SK-N-SH (cell line): Measurements from ENCODE around the gene EFNB1. TPM values are rescaled to one million over a fixed set of nuclear protein-coding genes. Genes with fewer than 3 reads are reported as not detected.

Experiments
- CTCF ChIA-PET: fragments of 300-600, 350-600 bp; formaldehyde crosslinking; extraction: SDS; loops from one replicate; lab custom pipeline; 2021; lab: Yijun Ruan, JAX
- POLR2A ChIA-PET: fragments of 350-600 bp; sonication (Branson Sonifier 250); formaldehyde crosslinking; extraction: SDS; loops from one replicate; lab custom pipeline; 2020; ENCODE audit warnings: antibody characterized with exemption, inconsistent platforms; lab: Yijun Ruan, JAX
- DNase-seq: peaks from one replicate; pipeline ENCODE4 v3.0.0; 2012
- H2AFZ ChIP-seq: fragments of 200-600 bp; sonication (generic); 2 replicates; pipeline ENCODE4 v1.8.1; 2016; ENCODE audit warnings: antibody characterized with exemption, mild to moderate bottlenecking, low read depth
- H3F3A ChIP-seq: fragments of 200-600 bp; sonication (generic); replicated peaks from 2 replicates; pipeline ENCODE3; 2016; ENCODE audit warnings: antibody characterized with exemption, mild to moderate bottlenecking; ENCODE audit not compliant: insufficient read depth
- H3K27ac ChIP-seq, 2 experiments: fragments of 200-500 bp in 1 of 2; fragments of 200-600 bp in 1 of 2; sonication (Bioruptor generic) in 1 of 2; sonication (generic), shearing (Covaris generic) in 1 of 2; 2 replicates each; pipeline versions ENCODE4 v1.5.1 to v1.6.1; 2014 to 2016; ENCODE audit warnings: low read depth in 2 of 2, inconsistent platforms in 1 of 2, low read length in 1 of 2, mild to moderate bottlenecking in 1 of 2, mixed read lengths in 1 of 2
- H3K27me3 ChIP-seq: fragments of 200-600 bp; sonication (generic), shearing (Covaris generic); 2 replicates; pipeline ENCODE4 v1.6.1; 2016; ENCODE audit warnings: mixed run types; ENCODE audit not compliant: insufficient read depth
- H3K36me3 ChIP-seq, 2 experiments: fragments of 200-500 bp in 1 of 2; fragments of 200-600 bp in 1 of 2; sonication (Bioruptor generic) in 1 of 2; sonication (generic) in 1 of 2; replicated peaks in 1 of 2; 2 replicates each; pipeline versions ENCODE3 to v1.5.1; 2014 to 2016; ENCODE audit warnings: low read length in 1 of 2, mild to moderate bottlenecking in 1 of 2; ENCODE audit not compliant: insufficient read depth in 2 of 2, control insufficient read depth in 1 of 2
- H3K4me1 ChIP-seq, 2 experiments: fragments of 200-500 bp in 1 of 2; fragments of 200-600 bp in 1 of 2; sonication (Bioruptor generic) in 1 of 2; sonication (generic), shearing (Covaris generic) in 1 of 2; 2 replicates each; pipeline versions ENCODE4 v1.5.1 to v1.6.1; 2014 to 2016; ENCODE audit warnings: low read depth in 1 of 2, low read length in 1 of 2, mixed run types in 1 of 2; ENCODE audit not compliant: insufficient read depth in 2 of 2, control insufficient read depth in 1 of 2
- H3K4me2 ChIP-seq: fragments of 200-600 bp; sonication (generic), shearing (Covaris generic); 2 replicates; pipeline ENCODE4 v1.6.1; 2017; ENCODE audit warnings: mixed run types
- H3K4me3 ChIP-seq, 2 experiments: fragments of 200-500 bp in 1 of 2; fragments of 200-600 bp in 1 of 2; sonication (Bioruptor generic) in 1 of 2; sonication (generic), shearing (Covaris generic) in 1 of 2; 2 replicates each; pipeline versions ENCODE4 v1.5.1 to v1.8.1; 2014 to 2016; ENCODE audit warnings: low read depth in 2 of 2, inconsistent platforms in 1 of 2, low read length in 1 of 2, mild to moderate bottlenecking in 1 of 2, mixed read lengths in 1 of 2, moderate library complexity in 1 of 2
- H3K79me2 ChIP-seq: fragments of 200-600 bp; sonication (generic); 2 replicates; pipeline ENCODE4 v1.8.1; 2017; ENCODE audit warnings: mild to moderate bottlenecking; ENCODE audit not compliant: insufficient read depth
- H3K9ac ChIP-seq: fragments of 200-600 bp; sonication (generic); 2 replicates; pipeline ENCODE4 v1.6.1; 2017; ENCODE audit warnings: mixed run types
- H3K9me2 ChIP-seq: fragments of 200-600 bp; sonication (generic); 2 replicates; pipeline ENCODE4 v1.6.1; 2017; ENCODE audit warnings: mixed run types
- H3K9me3 ChIP-seq: fragments of 200-600 bp; sonication (generic); 2 replicates; pipeline ENCODE4 v1.6.1; 2017; ENCODE audit warnings: mixed run types, mild to moderate bottlenecking, moderate library complexity
- H4K20me1 ChIP-seq: fragments of 200-600 bp; sonication (generic); 2 replicates; pipeline ENCODE4 v1.6.1; 2017; ENCODE audit warnings: mild to moderate bottlenecking, mixed run types; ENCODE audit not compliant: insufficient read depth
- MXI1 ChIP-seq: IDR thresholded peaks from 2 replicates; pipeline ENCODE4 v1.6.1; 2012; ENCODE audit warnings: mild to moderate bottlenecking, low read depth, low read length, improper control_type of control experiment
- POLR2AphosphoS5 ChIP-seq: IDR thresholded peaks from 2 replicates; pipeline ENCODE4 v1.6.1; 2012; ENCODE audit warnings: low read depth, low read length
- RAD21 ChIP-seq: IDR thresholded peaks from 2 replicates; pipeline ENCODE4 v1.6.1; 2012; ENCODE audit warnings: mild to moderate bottlenecking, low read length
- RFX5 ChIP-seq: IDR thresholded peaks from 2 replicates; pipeline ENCODE4 v1.6.1; 2012; ENCODE audit warnings: mild to moderate bottlenecking, improper control_type of control experiment, low read length
- RXRA ChIP-seq: IDR thresholded peaks from 2 replicates; pipeline ENCODE4 v1.4.0; 2012; ENCODE audit warnings: low read depth, mild to moderate bottlenecking, borderline replicate concordance
- USF2 ChIP-seq: fragments of 150-350 bp; IDR thresholded peaks from 2 replicates; pipeline ENCODE4 v1.6.1; 2017; ENCODE audit warnings: antibody characterized with exemption, low read length, low read depth, borderline replicate concordance
- ZBTB33 ChIP-seq: IDR thresholded peaks from 2 replicates; pipeline ENCODE4 v1.4.0; 2012; ENCODE audit warnings: low read depth, borderline replicate concordance
- WGBS: methylation state at CpG from one replicate; pipeline ENCODE4 v1.1.6; 2017; ENCODE audit warnings: low lambda C conversion rate; 5-methylcytosine and 5-hydroxymethylcytosine counted together
- polyA plus RNA-seq, 3 experiments: library from polyadenylated mRNA; depleted of rRNA; stranded (reverse); fragments of >200 nt; gene quantifications; 2 replicates each; pipeline ENCODE4 v1.2.3, GENCODE V29; 2012
- TF ChIP-seq, protein P1 (sequence below): IDR thresholded peaks from 2 replicates; pipeline ENCODE4 v1.4.0; 2012; ENCODE audit warnings: low read depth, borderline replicate concordance

Gene EFNB1
- polyA plus RNA-seq, 1 of the 3 experiments (the other 2 are of a cell fraction), result 8.4 TPM

DNA sequence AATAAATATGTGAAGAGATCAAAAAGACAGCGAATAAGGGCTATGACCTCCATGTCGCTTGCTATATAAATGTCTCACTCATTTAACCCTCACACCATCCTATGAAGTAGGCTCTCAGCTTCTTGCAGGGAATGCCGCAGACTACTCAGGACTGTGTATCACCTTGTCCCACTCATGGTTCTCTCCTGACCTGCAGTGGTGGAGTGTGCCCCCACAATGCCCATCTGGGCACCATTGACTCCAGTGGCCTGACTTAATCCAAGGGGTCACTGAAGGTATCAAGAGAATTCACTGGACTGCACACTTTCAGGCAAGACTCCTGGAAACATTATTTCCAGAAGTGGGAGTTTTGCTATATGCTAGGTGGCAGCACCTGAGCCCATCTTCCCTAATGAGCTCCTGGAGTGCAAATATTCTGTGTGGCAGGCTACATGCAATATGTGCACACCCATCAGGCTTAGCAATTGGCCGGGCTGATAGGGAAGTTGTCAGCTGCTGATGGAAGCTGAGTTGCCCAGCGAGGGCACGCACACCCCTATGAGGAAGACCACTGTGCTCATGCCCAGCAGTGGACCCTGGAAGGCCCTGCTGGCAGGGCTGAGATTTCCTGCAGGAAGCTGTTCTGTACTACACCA lies 8.2 kb upstream of the EFNB1 start:
- Histone ChIP-seq H3K27me3 (peaks cover 4% of the 10 kb centered on the region; the same call in 1 of the 2 replicates), H3K36me3 (no peaks in the 10 kb centered on the region), H3K4me1 (no peaks in the 10 kb centered on the region; a peak in 1 of 4 replicates), H4K20me1 (no peaks in the 10 kb centered on the region), H3K27ac (no peak overlapping the region), H3K4me3 (no peak overlapping the region), H3K9me3 (no peaks in the 10 kb centered on the region), H3K9me2 (no peaks in the 10 kb centered on the region), H3F3A (no peaks in the 10 kb centered on the region), H2AFZ (no peak overlapping the region), H3K4me2 (no peak overlapping the region), H3K9ac (no peak overlapping the region), H3K79me2 (no peaks in the 10 kb centered on the region)
- ChIA-PET POLR2A (interaction anchor here (0.6 kb wide), 1 partner anchor 24 kb away, joined by 3 read pairs; no protein-coding TSS in a partner anchor), CTCF (interaction anchor here (2.8 kb wide), 1 partner anchor 13 kb away, joined by 11 read pairs; no protein-coding TSS in a partner anchor)
- TF ChIP-seq USF2, result no peak
- TF ChIP-seq ZBTB33, result no peak
- TF ChIP-seq, protein P1, sequence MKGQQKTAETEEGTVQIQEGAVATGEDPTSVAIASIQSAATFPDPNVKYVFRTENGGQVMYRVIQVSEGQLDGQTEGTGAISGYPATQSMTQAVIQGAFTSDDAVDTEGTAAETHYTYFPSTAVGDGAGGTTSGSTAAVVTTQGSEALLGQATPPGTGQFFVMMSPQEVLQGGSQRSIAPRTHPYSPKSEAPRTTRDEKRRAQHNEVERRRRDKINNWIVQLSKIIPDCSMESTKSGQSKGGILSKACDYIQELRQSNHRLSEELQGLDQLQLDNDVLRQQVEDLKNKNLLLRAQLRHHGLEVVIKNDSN, result no peak
- no peak for TF ChIP-seq MXI1
- TF ChIP-seq RXRA, result no peak
- TF ChIP-seq POLR2AphosphoS5, result no peak
- WGBS, result 23% methylated on average over 5 of the region's 6 CpGs
- no peak for DNase-seq

GRCh38 chrX:68821616-68822015 lies 7.2 kb upstream of the EFNB1 start:
- H3K4me2 ChIP-seq, result no peak overlapping the region
- H3K36me3 ChIP-seq, result no peaks in the 10 kb centered on the region
- H3K9ac ChIP-seq, result no peak overlapping the region
- no peak for TF ChIP-seq RXRA
- TF ChIP-seq RAD21, result no peak
- TF ChIP-seq RFX5, result no peak
- H3K27ac ChIP-seq, result no peak overlapping the region
- H3K4me1 ChIP-seq, result no peaks in the 10 kb centered on the region; a peak in 1 of 4 replicates
- DNase-seq, result no peak
- no peaks in the 10 kb centered on the region for H3K79me2 ChIP-seq
- peaks cover 5% of the 10 kb centered on the region; the same call in 1 of the 2 replicates for H3K27me3 ChIP-seq
- H3K9me3 ChIP-seq, result no peaks in the 10 kb centered on the region
- no peaks in the 10 kb centered on the region for H3K9me2 ChIP-seq
- ChIA-PET CTCF (interaction anchor here (1.3 to 3.1 kb wide), 6 partner anchors 14 to 797 kb away, joined by 5 to 20 read pairs (median 10); no protein-coding TSS in a partner anchor), POLR2A (interaction anchor here (0.6 kb wide), 1 partner anchor 23 kb away, joined by 3 read pairs; no protein-coding TSS in a partner anchor)
- no peak overlapping the region for H2AFZ ChIP-seq
- H3F3A ChIP-seq, result no peaks in the 10 kb centered on the region
- no peaks in the 10 kb centered on the region for H4K20me1 ChIP-seq
- H3K4me3 ChIP-seq, result no peak overlapping the region
- WGBS, result 36% methylated on average over 3 of the region's 3 CpGs
